ENCODE measurements around the gene MSMP.

The MSMP gene

DNA sequence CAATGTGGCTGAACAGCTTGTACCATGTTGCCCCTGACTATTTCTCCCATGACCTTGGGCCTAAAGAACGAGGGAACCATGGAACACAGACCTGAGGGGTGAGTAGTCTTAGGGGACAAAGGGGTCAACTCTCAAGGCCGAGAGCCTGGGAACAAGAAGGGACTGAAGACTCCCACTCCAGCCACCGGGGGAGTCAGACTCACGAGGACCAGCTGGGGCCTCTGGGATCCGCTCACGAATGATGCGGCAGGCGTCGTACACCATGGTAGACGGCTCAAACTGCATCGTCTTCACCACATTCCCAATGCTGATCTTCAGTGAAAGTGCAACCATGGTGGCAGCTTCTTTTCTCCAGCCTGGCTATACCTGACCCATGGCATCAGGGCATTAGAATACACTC, 28.7 kb downstream of the MSMP start:
- no peak overlapping the region for H3K4me3 ChIP-seq (ENCODE audit: insufficient read depth, low read length, poor library complexity, severe bottlenecking)
- no peak overlapping the region for H2AFZ ChIP-seq (ENCODE audit: low read depth, low read length, severe bottlenecking)
- no peaks in the 10 kb centered on the region for H3F3A ChIP-seq (ENCODE audit: insufficient read depth)
- no peak overlapping the region for H3K9ac ChIP-seq (ENCODE audit: low read length)
- H3K4me2 ChIP-seq (ENCODE audit: low read depth, low read length, poor library complexity, severe bottlenecking) = no peak overlapping the region
- H3K79me2 ChIP-seq (ENCODE audit: insufficient read depth, low read length) = peaks cover 40% of the 10 kb centered on the region
- H3K27me3 ChIP-seq (ENCODE audit: low read length) = no peaks in the 10 kb centered on the region
- H3K27ac ChIP-seq (ENCODE audit: low read depth, low read length) = no peak overlapping the region
- no peak for TF ChIP-seq EZH2phosphoT487 (conservative IDR thresholded peaks at IDR 0.05; ENCODE audit: low read length)
- TF ChIP-seq, protein P1, sequence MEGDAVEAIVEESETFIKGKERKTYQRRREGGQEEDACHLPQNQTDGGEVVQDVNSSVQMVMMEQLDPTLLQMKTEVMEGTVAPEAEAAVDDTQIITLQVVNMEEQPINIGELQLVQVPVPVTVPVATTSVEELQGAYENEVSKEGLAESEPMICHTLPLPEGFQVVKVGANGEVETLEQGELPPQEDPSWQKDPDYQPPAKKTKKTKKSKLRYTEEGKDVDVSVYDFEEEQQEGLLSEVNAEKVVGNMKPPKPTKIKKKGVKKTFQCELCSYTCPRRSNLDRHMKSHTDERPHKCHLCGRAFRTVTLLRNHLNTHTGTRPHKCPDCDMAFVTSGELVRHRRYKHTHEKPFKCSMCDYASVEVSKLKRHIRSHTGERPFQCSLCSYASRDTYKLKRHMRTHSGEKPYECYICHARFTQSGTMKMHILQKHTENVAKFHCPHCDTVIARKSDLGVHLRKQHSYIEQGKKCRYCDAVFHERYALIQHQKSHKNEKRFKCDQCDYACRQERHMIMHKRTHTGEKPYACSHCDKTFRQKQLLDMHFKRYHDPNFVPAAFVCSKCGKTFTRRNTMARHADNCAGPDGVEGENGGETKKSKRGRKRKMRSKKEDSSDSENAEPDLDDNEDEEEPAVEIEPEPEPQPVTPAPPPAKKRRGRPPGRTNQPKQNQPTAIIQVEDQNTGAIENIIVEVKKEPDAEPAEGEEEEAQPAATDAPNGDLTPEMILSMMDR (IDR thresholded peaks at IDR 0.05; ENCODE audit: insufficient read depth, low read length, poor library complexity, severe bottlenecking) = no peak
- peaks cover 7% of the 10 kb centered on the region; the same call in 1 of the 2 replicates for H3K36me3 ChIP-seq (ENCODE audit: low read length)
- H3K9me2 ChIP-seq (replicated peaks; ENCODE audit: insufficient read depth, low read length) = no peaks in the 10 kb centered on the region
- no peaks in the 10 kb centered on the region; the same call in 1 of the 2 replicates for H4K20me1 ChIP-seq (ENCODE audit: low read depth, low read length)
- H3K9me3 ChIP-seq (ENCODE audit: insufficient read depth, low read length) = no peaks in the 10 kb centered on the region

- peaks cover 7% of the 10 kb centered on the region; the same call in 1 of the 2 replicates for H3K36me3 ChIP-seq (ENCODE audit: low read length)
- H2AFZ ChIP-seq (ENCODE audit: low read depth, low read length, severe bottlenecking) = no peak overlapping the region
- H3K27ac ChIP-seq (ENCODE audit: low read depth, low read length) = no peak overlapping the region
- H3K4me3 ChIP-seq (ENCODE audit: insufficient read depth, low read length, poor library complexity, severe bottlenecking) = no peak overlapping the region
- H3K79me2 ChIP-seq (ENCODE audit: insufficient read depth, low read length) = peaks cover 26% of the 10 kb centered on the region
- no peaks in the 10 kb centered on the region for H3F3A ChIP-seq (ENCODE audit: insufficient read depth)
- H3K9me2 ChIP-seq (replicated peaks; ENCODE audit: insufficient read depth, low read length) = no peaks in the 10 kb centered on the region
- TF ChIP-seq, protein P1 (IDR thresholded peaks at IDR 0.05; ENCODE audit: insufficient read depth, low read length, poor library complexity, severe bottlenecking) = no peak
- no peak for TF ChIP-seq EZH2phosphoT487 (conservative IDR thresholded peaks at IDR 0.05; ENCODE audit: low read length)
- H3K27me3 ChIP-seq (ENCODE audit: low read length) = no peaks in the 10 kb centered on the region
- no peaks in the 10 kb centered on the region for H4K20me1 ChIP-seq (ENCODE audit: low read depth, low read length)
- H3K9me3 ChIP-seq (ENCODE audit: insufficient read depth, low read length) = no peaks in the 10 kb centered on the region
- H3K4me2 ChIP-seq (ENCODE audit: low read depth, low read length, poor library complexity, severe bottlenecking) = no peak overlapping the region
- H3K9ac ChIP-seq (ENCODE audit: low read length) = no peak overlapping the region
These were observed 30.2 kb downstream of the MSMP start for GRCh38 chr9:35723908-35724307.

DNA sequence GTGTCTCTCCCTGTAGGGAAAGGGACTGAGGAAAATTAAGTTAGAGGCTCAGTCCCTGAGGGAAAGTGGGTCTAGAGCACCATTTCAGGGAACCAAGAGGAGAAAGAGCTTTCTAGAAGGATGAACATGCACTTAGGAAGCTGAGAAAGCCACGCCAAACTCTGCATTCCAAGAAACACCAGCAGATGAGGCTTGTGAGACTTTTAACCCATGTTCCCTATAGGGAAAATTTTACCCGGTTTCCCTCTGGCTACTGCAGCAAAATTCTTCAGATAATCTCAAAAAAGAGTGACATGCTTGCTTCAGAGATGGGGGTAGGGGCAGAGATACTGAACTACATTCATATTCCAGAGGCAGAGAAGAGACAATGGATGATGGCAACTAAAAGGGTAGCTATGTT, 30.6 kb downstream of the MSMP start:
- Histone ChIP-seq H2AFZ (ENCODE audit: low read depth, low read length, severe bottlenecking) (no peak overlapping the region), H3K27ac (ENCODE audit: low read depth, low read length) (no peak overlapping the region), H4K20me1 (ENCODE audit: low read depth, low read length) (no peaks in the 10 kb centered on the region), H3K9ac (ENCODE audit: low read length) (no peak overlapping the region), H3K79me2 (ENCODE audit: insufficient read depth, low read length) (peaks cover 21% of the 10 kb centered on the region), H3K4me3 (ENCODE audit: insufficient read depth, low read length, poor library complexity, severe bottlenecking) (no peak overlapping the region), H3F3A (ENCODE audit: insufficient read depth) (no peaks in the 10 kb centered on the region), H3K27me3 (ENCODE audit: low read length) (no peaks in the 10 kb centered on the region), H3K36me3 (ENCODE audit: low read length) (peaks cover 7% of the 10 kb centered on the region; the same call in 1 of the 2 replicates), H3K9me2 (replicated peaks; ENCODE audit: insufficient read depth, low read length) (no peaks in the 10 kb centered on the region), H3K9me3 (ENCODE audit: insufficient read depth, low read length) (no peaks in the 10 kb centered on the region), H3K4me2 (ENCODE audit: low read depth, low read length, poor library complexity, severe bottlenecking) (no peak overlapping the region)
- no peak for TF ChIP-seq EZH2phosphoT487 (conservative IDR thresholded peaks at IDR 0.05; ENCODE audit: low read length)
- TF ChIP-seq, protein P1 (IDR thresholded peaks at IDR 0.05; ENCODE audit: insufficient read depth, low read length, poor library complexity, severe bottlenecking) = no peak
